A549 (cell line): ENCODE measurements around the gene JMJD8. TPM values are rescaled to one million over a fixed set of nuclear protein-coding genes. Genes with fewer than 3 reads are reported as not detected.

ENCODE experiments used
- ATAC-seq, 2 experiments: fragments of 200-7000 bp in 1 of 2; fragments of >200 bp in 1 of 2; cut with Nextera tagmentation in 1 of 2; cut with Tn5 transposase in 1 of 2; 3 replicates each; pipeline versions ENCODE4 v1.8.0 to v1.9.1; 2018 to 2020; ENCODE audit warnings: mild to moderate bottlenecking in 1 of 2, moderate library complexity in 1 of 2
- CTCF ChIA-PET: fragments of 300-600 bp; sonication (Branson Sonifier 250); formaldehyde crosslinking; extraction: SDS; loops from one replicate; lab custom pipeline; 2021; ENCODE audit warnings: antibody characterized with exemption, inconsistent platforms; lab: Yijun Ruan, JAX
- POLR2A ChIA-PET: fragments of 350-600 bp; formaldehyde crosslinking; extraction: SDS; loops from one replicate; lab custom pipeline; 2021; ENCODE audit warnings: antibody characterized with exemption, inconsistent platforms; lab: Yijun Ruan, JAX
- DNase-seq, 2 experiments: peaks; one replicate each; pipeline versions ENCODE4 v3.0.0 to v3.0.0-alpha.2; 2011 to 2016; ENCODE audit warnings: low read depth in 1 of 2, low spot score in 1 of 2
- FAIRE-seq: peaks from 2 replicates; lab custom pipeline; 2011; peaks lifted over from hg19 to GRCh38; lab: Jason Lieb, UNC
- H3K27ac ChIP-seq, 2 experiments: fragments of >200 bp; sonication (Bioruptor Twin); formaldehyde crosslinking; 3 replicates each; pipeline ENCODE4 v1.5.1; 2016 to 2017
- H3K4me1 ChIP-seq: fragments of >200 bp; sonication (Bioruptor Twin); formaldehyde crosslinking; 3 replicates; pipeline ENCODE4 v1.6.1; 2016
- H3K4me2 ChIP-seq: fragments of >200 bp; sonication (Bioruptor Twin); formaldehyde crosslinking; 3 replicates; pipeline ENCODE4 v1.6.1; 2016
- H3K4me3 ChIP-seq: fragments of >200 bp; sonication (Bioruptor Twin); formaldehyde crosslinking; 3 replicates; pipeline ENCODE4 v1.5.1; 2016
- H3K9me3 ChIP-seq: fragments of >200 bp; sonication (Bioruptor Twin); formaldehyde crosslinking; 3 replicates; pipeline ENCODE4 v1.6.1; 2016
- ATOH8 ChIP-seq: fragments of 250-450 bp; sonication (Bioruptor Pico); IDR thresholded peaks from 2 replicates; pipeline ENCODE4 v1.5.0; 2020; ENCODE audit warnings: low read depth, mild to moderate bottlenecking, moderate library complexity
- BCL3 ChIP-seq: fragments of >200 bp; sonication (Bioruptor Twin); formaldehyde crosslinking; IDR thresholded peaks from 3 replicates; pipeline ENCODE4 v1.6.1; 2016
- CBX2 ChIP-seq: fragments of 200-600 bp; sonication (generic); IDR thresholded peaks from 2 replicates; pipeline ENCODE4 v1.6.1; 2016; ENCODE audit warnings: low read depth, mild to moderate bottlenecking, borderline replicate concordance
- CBX8 ChIP-seq: fragments of 200-600 bp; sonication (generic); IDR thresholded peaks from 2 replicates; pipeline ENCODE4 v1.6.1; 2016
- CHD2 ChIP-seq: fragments of 150-350 bp; IDR thresholded peaks from 2 replicates; pipeline ENCODE4 v1.6.1; 2014; ENCODE audit warnings: low read length; ENCODE audit not compliant: partially characterized antibody
- CHD4 ChIP-seq: fragments of 200-600 bp; sonication (generic); IDR thresholded peaks from 2 replicates; pipeline ENCODE4 v1.6.1; 2016; ENCODE audit warnings: antibody characterized with exemption, mild to moderate bottlenecking, borderline replicate concordance
- CTCF ChIP-seq: fragments of >200 bp; sonication (Bioruptor Twin); formaldehyde crosslinking; IDR thresholded peaks from 3 replicates; pipeline ENCODE4 v1.5.1; 2016
- FOSL2 ChIP-seq, 2 experiments: fragments of 450-650 bp in 1 of 2; fragments of >200 bp in 1 of 2; sonication (Bioruptor Twin) in 1 of 2; formaldehyde crosslinking; IDR thresholded peaks; 2 replicates each; pipeline versions ENCODE4 v1.5.0 to v1.6.1; 2016 to 2020; ENCODE audit warnings: mild to moderate bottlenecking in 1 of 2, moderate library complexity in 1 of 2
- FOXS1 ChIP-seq: fragments of 250-450 bp; sonication (Bioruptor Pico); IDR thresholded peaks from 2 replicates; pipeline ENCODE4 v1.5.0; 2020; ENCODE audit warnings: mild to moderate bottlenecking, moderate library complexity
- GATA3 ChIP-seq: IDR thresholded peaks from 2 replicates; pipeline ENCODE4 v1.6.1; 2012; ENCODE audit warnings: borderline replicate concordance
- HDAC2 ChIP-seq: fragments of 200-600 bp; sonication (generic); IDR thresholded peaks from 2 replicates; pipeline ENCODE4 v1.6.1; 2016
- JUN ChIP-seq, 2 experiments: fragments of >200 bp; sonication (Bioruptor Twin); formaldehyde crosslinking; IDR thresholded peaks; 2 replicates in 1 of 2; 3 replicates in 1 of 2; pipeline ENCODE4 v1.6.1; 2016 to 2017
- KDM1A ChIP-seq: fragments of 200-600 bp; sonication (generic); IDR thresholded peaks from 2 replicates; pipeline ENCODE4 v1.6.1; 2016; ENCODE audit warnings: low read depth, mild to moderate bottlenecking
- KDM5A ChIP-seq: fragments of 200-600 bp; sonication (generic); IDR thresholded peaks from 2 replicates; pipeline ENCODE4 v1.6.1; 2016; ENCODE audit warnings: antibody characterized with exemption, mild to moderate bottlenecking
- MAFK ChIP-seq: fragments of 450-650 bp; IDR thresholded peaks from 2 replicates; pipeline ENCODE4 v1.6.1; 2014; ENCODE audit not compliant: partially characterized antibody
- MYC ChIP-seq: IDR thresholded peaks from 2 replicates; pipeline ENCODE4 v1.6.1; 2012; ENCODE audit warnings: mild to moderate bottlenecking, inconsistent platforms, low read length, improper control_type of control experiment, borderline replicate concordance
- NPAS2 ChIP-seq: fragments of 250-450 bp; sonication (Bioruptor Pico); IDR thresholded peaks from 2 replicates; pipeline ENCODE4 v1.8.0; 2022; ENCODE audit warnings: mild to moderate bottlenecking, moderate library complexity, borderline replicate concordance
- PBX3 ChIP-seq: IDR thresholded peaks from 2 replicates; pipeline ENCODE4 v1.6.1; 2012
- PHF8 ChIP-seq: fragments of 200-600 bp; sonication (generic); IDR thresholded peaks from 2 replicates; pipeline ENCODE4 v1.6.1; 2016; ENCODE audit warnings: low read depth, mild to moderate bottlenecking, antibody characterized with exemption, moderate library complexity, borderline replicate concordance
- POLR2A ChIP-seq: IDR thresholded peaks from 2 replicates; pipeline ENCODE4 v1.6.1; 2012; ENCODE audit warnings: mild to moderate bottlenecking, low read length
- POLR2AphosphoS2 ChIP-seq: conservative IDR thresholded peaks from 2 replicates; pipeline ENCODE4 v1.6.1; 2012; ENCODE audit warnings: low read length, improper control_type of control experiment, inconsistent platforms
- RAD21 ChIP-seq, 2 experiments: fragments of >200 bp in 1 of 2; sonication (Bioruptor Twin) in 1 of 2; formaldehyde crosslinking in 1 of 2; IDR thresholded peaks in 1 of 2; conservative IDR thresholded peaks in 1 of 2; 2 replicates in 1 of 2; 3 replicates in 1 of 2; pipeline ENCODE4 v1.6.1; 2012 to 2018; ENCODE audit warnings: inconsistent platforms in 1 of 2
- RARB ChIP-seq: fragments of 250-450 bp; sonication (Bioruptor Pico); IDR thresholded peaks from 2 replicates; pipeline ENCODE4 v1.8.0; 2021; ENCODE audit warnings: mild to moderate bottlenecking, moderate library complexity
- RFX5 ChIP-seq: fragments of 450-650 bp; IDR thresholded peaks from 2 replicates; pipeline ENCODE4 v1.7.1; 2014; ENCODE audit warnings: antibody characterized with exemption, mild to moderate bottlenecking, moderate library complexity
- RNF2 ChIP-seq: fragments of 200-600 bp; sonication (generic); IDR thresholded peaks from 2 replicates; pipeline ENCODE4 v1.6.1; 2016; ENCODE audit warnings: low read depth, mild to moderate bottlenecking, antibody characterized with exemption, moderate library complexity, borderline replicate concordance
- SREBF2 ChIP-seq: fragments of 450-650 bp; IDR thresholded peaks from 2 replicates; pipeline ENCODE4 v1.6.1; 2014; ENCODE audit warnings: mild to moderate bottlenecking, moderate library complexity
- ZSCAN20 ChIP-seq: fragments of 250-450 bp; sonication (Bioruptor Pico); IDR thresholded peaks from 2 replicates; pipeline ENCODE4 v1.8.0; 2022; ENCODE audit warnings: mild to moderate bottlenecking, moderate library complexity
- WGBS: methylation state at CpG from one replicate; pipeline ENCODE4 v1.1.6; 2017; ENCODE audit errors: missing lambda C conversion rate; 5-methylcytosine and 5-hydroxymethylcytosine counted together
- polyA plus RNA-seq, 4 experiments: library from polyadenylated mRNA; depleted of rRNA in 3 of 4; stranded (reverse); fragments of >200 nt; fragmentation: RNase III in 1 of 4; extraction: RNeasy Plus Mini Kit Qiagen cat#74134 plus additional on column Dnase treatment in 1 of 4; gene quantifications; 2 replicates in 3 of 4; 3 replicates in 1 of 4; pipeline ENCODE4 v1.2.3, GENCODE V29; 2011 to 2017

The JMJD8 gene
- polyA plus RNA-seq, 2 of the 4 experiments (the other 2 are of a cell fraction) = 37.5 to 72.6 TPM

- no peak for TF ChIP-seq CBX8
- TF ChIP-seq ATOH8 = no peak
- no peak for TF ChIP-seq PHF8
- TF ChIP-seq KDM1A = no peak
- TF ChIP-seq MAFK = no peak
- no peak for TF ChIP-seq RAD21 (conservative IDR thresholded peaks at IDR 0.05 in 1 of 2, IDR thresholded peaks at IDR 0.05 in 1 of 2)
- TF ChIP-seq CHD2 = no peak
- no peak for TF ChIP-seq MYC
- TF ChIP-seq NPAS2 (CRISPR knock-in tag) = no peak
- TF ChIP-seq CHD4 = no peak
- Histone ChIP-seq H3K27ac (no peak overlapping the region), H3K9me3 (no peaks in the 10 kb centered on the region), H3K4me3 (no peak overlapping the region), H3K4me1 (peaks cover 6% of the 10 kb centered on the region; the same call in 2 of the 3 replicates), H3K4me2 (no peak overlapping the region)
- no peak for DNase-seq
- no peak for FAIRE-seq
- CTCF ChIA-PET = interaction anchor here (0.6 to 4.1 kb wide), 6 partner anchors 9 to 75 kb away, joined by 3 to 16 read pairs (median 4); partner anchors contain the start of genes METTL26 and RHOT2
- WGBS = 90% methylated on average over 12 of the region's 12 CpGs
- POLR2A ChIA-PET = no interaction called here
- ATAC-seq = no peak
Measured at GRCh38 chr16:654034-654433, 30.1 kb downstream of the JMJD8 start.

GRCh38 chr16:652454-653305 is 31.5 kb downstream of the JMJD8 start:
- Histone ChIP-seq H3K4me3 (no peak overlapping the region), H3K27ac (no peak overlapping the region), H3K9me3 (no peaks in the 10 kb centered on the region), H3K4me2 (no peak overlapping the region), H3K4me1 (peaks cover 15% of the 10 kb centered on the region)
- ChIA-PET POLR2A (no interaction called here), CTCF (interaction anchor here (1.0 to 6.1 kb wide), 6 partner anchors 7 to 23 kb away, joined by 3 to 64 read pairs (median 7); partner anchors contain the start of genes METTL26 and RHOT2)
- TF ChIP-seq RNF2 (no peak), CHD4 (no peak), ZSCAN20 (CRISPR knock-in tag) (no peak), CTCF (no peak), MAFK (no peak), KDM5A (no peak), HDAC2 (no peak), RFX5 (no peak), POLR2A (no peak), GATA3 (no peak), FOXS1 (no peak), BCL3 (no peak), POLR2AphosphoS2 (no peak), SREBF2 (no peak), PBX3 (no peak), JUN (IDR thresholded peaks at IDR 0.05) (no peak), CBX2 (no peak), RARB (no peak), FOSL2 (IDR thresholded peaks at IDR 0.05) (no peak), FOSL2 (CRISPR knock-in tag; IDR thresholded peaks at IDR 0.05) (no peak)
- ATAC-seq (no peak), FAIRE-seq (no peak), DNase-seq (no peak)
- WGBS = 89% methylated on average over 26 of the region's 28 CpGs
